Astrocyte of the cerebellum (primary cell): ENCODE data around the gene GRID2.
A peak's percentile ranks its signal among the peaks of the same experiment; 100 is the strongest.

Experiments
- DNase-seq: peaks from one replicate; pipeline ENCODE4 v3.0.0-alpha.2; 2011; ENCODE audit warnings: low read depth
- H3K4me3 ChIP-seq: 2 replicates; pipeline ENCODE4 v1.5.1; 2011; ENCODE audit warnings: mild to moderate bottlenecking, low read depth, low read length, moderate library complexity
- in situ Hi-C: cut with HindIII; loops from 2 replicates; pipeline ENCODE4 v1.10.0; 2017; ENCODE audit warnings: low sequenced_read_pairs
- TF ChIP-seq, protein P1 (sequence below): IDR thresholded peaks from 2 replicates; pipeline ENCODE4 v1.5.1; 2012; ENCODE audit warnings: low read length, low read depth, moderate library complexity, mild to moderate bottlenecking; ENCODE audit errors: missing control alignments

GRID2 gene

GRCh38 chr4:93788712-93789111, 1484.9 kb downstream of the GRID2 start:
- TF ChIP-seq, protein P1, sequence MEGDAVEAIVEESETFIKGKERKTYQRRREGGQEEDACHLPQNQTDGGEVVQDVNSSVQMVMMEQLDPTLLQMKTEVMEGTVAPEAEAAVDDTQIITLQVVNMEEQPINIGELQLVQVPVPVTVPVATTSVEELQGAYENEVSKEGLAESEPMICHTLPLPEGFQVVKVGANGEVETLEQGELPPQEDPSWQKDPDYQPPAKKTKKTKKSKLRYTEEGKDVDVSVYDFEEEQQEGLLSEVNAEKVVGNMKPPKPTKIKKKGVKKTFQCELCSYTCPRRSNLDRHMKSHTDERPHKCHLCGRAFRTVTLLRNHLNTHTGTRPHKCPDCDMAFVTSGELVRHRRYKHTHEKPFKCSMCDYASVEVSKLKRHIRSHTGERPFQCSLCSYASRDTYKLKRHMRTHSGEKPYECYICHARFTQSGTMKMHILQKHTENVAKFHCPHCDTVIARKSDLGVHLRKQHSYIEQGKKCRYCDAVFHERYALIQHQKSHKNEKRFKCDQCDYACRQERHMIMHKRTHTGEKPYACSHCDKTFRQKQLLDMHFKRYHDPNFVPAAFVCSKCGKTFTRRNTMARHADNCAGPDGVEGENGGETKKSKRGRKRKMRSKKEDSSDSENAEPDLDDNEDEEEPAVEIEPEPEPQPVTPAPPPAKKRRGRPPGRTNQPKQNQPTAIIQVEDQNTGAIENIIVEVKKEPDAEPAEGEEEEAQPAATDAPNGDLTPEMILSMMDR = peak; percentile 68
- peak; percentile 9 for DNase-seq
- in situ Hi-C loops = no loop called here

GRCh38 chr4:93791570-93792195, 1487.9 kb downstream of the GRID2 start:
- in situ Hi-C loops = no loop called here
- no peak overlapping the region for H3K4me3 ChIP-seq
- TF ChIP-seq, protein P1 = peak; percentile 87
- DNase-seq = peak; percentile 37

More at GRCh38 chr4:93788712-93789111, 1484.9 kb downstream of the GRID2 start:
- no peak overlapping the region for H3K4me3 ChIP-seq

- no peak for DNase-seq
- no peak overlapping the region for H3K4me3 ChIP-seq
- TF ChIP-seq, protein P1 = no peak
- in situ Hi-C loops = loop anchor here (25.0 kb wide), 1 partner anchor 335 kb away; no protein-coding TSS in a partner anchor
Observed at GRCh38 chr4:93802045-93802444, 1498.3 kb downstream of the GRID2 start.

- H3K4me3 ChIP-seq = no peak overlapping the region
- in situ Hi-C loops = loop anchor here (25.0 kb wide), 1 partner anchor 328 kb away; no protein-coding TSS in a partner anchor
- DNase-seq = no peak
- TF ChIP-seq, protein P1 = no peak
Observed at GRCh38 chr4:93809773-93810172, 1506.0 kb downstream of the GRID2 start.

GRCh38 chr4:93810340-93810992, 1506.7 kb downstream of the GRID2 start:
- in situ Hi-C loops = loop anchor here (25.0 kb wide), 1 partner anchor 327 kb away; no protein-coding TSS in a partner anchor
- DNase-seq = peak; percentile 13
- TF ChIP-seq, protein P1 = no peak
- H3K4me3 ChIP-seq = no peak overlapping the region

DNA sequence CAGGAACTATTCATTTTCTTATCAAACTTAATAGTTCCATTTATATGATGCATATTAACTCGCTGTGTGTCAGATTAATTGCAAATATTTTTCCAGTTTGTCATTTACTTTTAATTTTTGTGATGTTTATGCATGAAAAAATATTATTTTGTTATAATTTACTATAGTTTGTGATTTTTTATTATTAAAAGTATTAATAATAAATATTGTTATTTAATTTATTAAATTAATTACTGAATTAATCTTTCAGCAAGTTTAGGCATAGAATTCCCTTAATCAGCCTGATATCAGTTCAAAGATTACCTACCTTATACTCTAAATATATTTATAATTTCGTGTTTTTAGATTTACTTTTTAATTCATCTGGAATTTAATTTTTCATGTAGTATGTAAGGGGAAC, 1509.3 kb downstream of the GRID2 start:
- in situ Hi-C loops = loop anchor here (25.0 kb wide), 1 partner anchor 324 kb away; no protein-coding TSS in a partner anchor
- H3K4me3 ChIP-seq = no peak overlapping the region
- TF ChIP-seq, protein P1 = no peak
- no peak for DNase-seq
